Left ventricle myocardium inferior (tissue), 1 donor: ENCODE measurements around the gene FABP1. TPM values are rescaled to one million over a fixed set of nuclear protein-coding genes. Genes with fewer than 3 reads are reported as not detected.

Source experiments
- DNase-seq: peaks from one replicate; pipeline ENCODE4 v3.0.0-alpha.2; 2020
- H3K27ac ChIP-seq: fragments of 200-600 bp; replicated peaks from 2 replicates; pipeline ENCODE4 v1.8.0; 2021
- H3K27me3 ChIP-seq: fragments of 200-600 bp; 2 replicates; pipeline ENCODE4 v1.8.0; 2021; ENCODE audit warnings: low read depth
- H3K36me3 ChIP-seq: fragments of 200-600 bp; 2 replicates; pipeline ENCODE4 v1.8.0; 2021
- H3K4me1 ChIP-seq: fragments of 200-600 bp; 2 replicates; pipeline ENCODE4 v1.8.0; 2021
- H3K4me3 ChIP-seq: fragments of 200-600 bp; 2 replicates; pipeline ENCODE4 v1.8.0; 2021; ENCODE audit warnings: mild to moderate bottlenecking, moderate library complexity
- H3K9me3 ChIP-seq: fragments of 200-600 bp; replicated peaks from 2 replicates; pipeline ENCODE4 v1.8.0; 2021
- intact Hi-C: fragments of 100-400 bp; cut with micrococcal nuclease; formaldehyde crosslinking; loops from one replicate; pipeline ENCODE4 v1.11.0; 2022
- long read RNA-seq: library from polyadenylated mRNA; unstranded; transcript quantifications from one replicate; pipeline ENCODE4 v2.0.0, GENCODE V29; 2021
- total RNA-seq: library from RNA; stranded (reverse); fragmentation: NEBNext Ultra II Directional; extraction: Animal tissue kit (Norgen Biotek cat#: 25700); gene quantifications from one replicate; pipeline ENCODE4 v1.2.1, GENCODE V29; 2021
- TF ChIP-seq, protein P1 (sequence below): fragments of 200-600 bp; IDR thresholded peaks from 2 replicates; pipeline ENCODE4 v1.8.0; 2021; ENCODE audit warnings: antibody characterized with exemption, mild to moderate bottlenecking, borderline replicate concordance
- donor health status: DM: no; HTN: yes; CAD: no; lungs with severe emphysema.

Gene FABP1
- total RNA-seq, result not detected
- long read RNA-seq, result 0 reads

GRCh38 chr2:88127888-88128653, at the start of gene FABP1:
TSS of gene FABP1 (minus strand) at chr2:88128062. CDS start at chr2:88128017, 45 bp downstream.
- no peak within 1 kb of the TSS for H3K27ac ChIP-seq
- intact Hi-C loops, result no loop called here
- no peaks in the 10 kb centered on the region for H3K36me3 ChIP-seq
- TF ChIP-seq, protein P1, sequence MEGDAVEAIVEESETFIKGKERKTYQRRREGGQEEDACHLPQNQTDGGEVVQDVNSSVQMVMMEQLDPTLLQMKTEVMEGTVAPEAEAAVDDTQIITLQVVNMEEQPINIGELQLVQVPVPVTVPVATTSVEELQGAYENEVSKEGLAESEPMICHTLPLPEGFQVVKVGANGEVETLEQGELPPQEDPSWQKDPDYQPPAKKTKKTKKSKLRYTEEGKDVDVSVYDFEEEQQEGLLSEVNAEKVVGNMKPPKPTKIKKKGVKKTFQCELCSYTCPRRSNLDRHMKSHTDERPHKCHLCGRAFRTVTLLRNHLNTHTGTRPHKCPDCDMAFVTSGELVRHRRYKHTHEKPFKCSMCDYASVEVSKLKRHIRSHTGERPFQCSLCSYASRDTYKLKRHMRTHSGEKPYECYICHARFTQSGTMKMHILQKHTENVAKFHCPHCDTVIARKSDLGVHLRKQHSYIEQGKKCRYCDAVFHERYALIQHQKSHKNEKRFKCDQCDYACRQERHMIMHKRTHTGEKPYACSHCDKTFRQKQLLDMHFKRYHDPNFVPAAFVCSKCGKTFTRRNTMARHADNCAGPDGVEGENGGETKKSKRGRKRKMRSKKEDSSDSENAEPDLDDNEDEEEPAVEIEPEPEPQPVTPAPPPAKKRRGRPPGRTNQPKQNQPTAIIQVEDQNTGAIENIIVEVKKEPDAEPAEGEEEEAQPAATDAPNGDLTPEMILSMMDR, result no peak
- H3K27me3 ChIP-seq, result peaks cover 38% of the 10 kb centered on the region
- no peaks in the 10 kb centered on the region for H3K4me1 ChIP-seq
- H3K9me3 ChIP-seq, result no peaks in the 10 kb centered on the region
- DNase-seq, result no peak
- H3K4me3 ChIP-seq, result no peak within 1 kb of the TSS

- no peaks in the 10 kb centered on the region for H3K27me3 ChIP-seq
- H3K27ac ChIP-seq, result peak overlapping the region; percentile 84
- peaks cover 35% of the 10 kb centered on the region for H3K4me1 ChIP-seq
- H3K36me3 ChIP-seq, result peaks cover 14% of the 10 kb centered on the region
- intact Hi-C loops, result no loop called here
- TF ChIP-seq, protein P1, result no peak
- no peak for DNase-seq
- H3K4me3 ChIP-seq, result no peak overlapping the region
- H3K9me3 ChIP-seq, result no peaks in the 10 kb centered on the region
Observed at GRCh38 chr2:88177556-88177955, 49.7 kb upstream of the FABP1 start.

DNA sequence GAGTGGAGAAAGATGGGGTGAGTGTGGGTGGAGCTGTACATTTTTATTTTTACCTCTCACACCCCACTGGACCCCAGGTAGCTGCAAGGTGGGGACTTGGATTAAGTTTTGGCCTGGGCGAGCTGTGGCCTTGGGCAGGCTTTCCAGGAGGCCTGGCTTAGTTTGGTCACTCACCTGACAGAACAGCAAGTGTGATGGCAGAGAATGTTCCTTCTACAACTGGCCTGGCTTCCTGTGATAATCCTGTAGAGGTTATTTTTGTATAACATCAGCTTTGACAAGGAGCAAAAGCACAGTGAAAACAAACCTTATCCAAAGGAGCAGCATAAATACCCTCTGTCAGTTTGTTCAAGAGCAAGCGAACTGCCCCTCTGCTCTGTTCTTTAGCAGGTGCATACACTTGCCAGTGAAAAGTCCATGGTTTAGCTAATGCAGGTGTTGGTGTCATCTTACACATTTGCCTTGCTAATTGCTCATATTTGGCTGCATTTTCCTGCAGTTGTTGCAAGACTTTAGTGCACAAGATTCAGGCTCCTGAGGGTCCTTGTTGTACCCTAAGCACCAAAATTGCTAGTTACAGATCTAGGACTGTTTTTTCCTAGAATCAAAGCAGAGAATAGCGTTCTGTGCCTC, 48.6 kb upstream of the FABP1 start:
- peak overlapping the region; percentile 84 for H3K27ac ChIP-seq
- no peaks in the 10 kb centered on the region for H3K27me3 ChIP-seq
- H3K9me3 ChIP-seq, result no peaks in the 10 kb centered on the region
- TF ChIP-seq, protein P1, result no peak
- DNase-seq, result no peak
- peaks cover 36% of the 10 kb centered on the region for H3K4me1 ChIP-seq
- intact Hi-C loops, result no loop called here
- H3K36me3 ChIP-seq, result peaks cover 10% of the 10 kb centered on the region
- no peak overlapping the region for H3K4me3 ChIP-seq

GRCh38 chr2:88172882-88173281, 45.0 kb upstream of the FABP1 start:
- TF ChIP-seq, protein P1, result no peak
- no peak overlapping the region for H3K4me3 ChIP-seq
- H3K27me3 ChIP-seq, result no peaks in the 10 kb centered on the region
- intact Hi-C loops, result no loop called here
- H3K9me3 ChIP-seq, result peaks cover under 1% of the 10 kb centered on the region
- no peak overlapping the region for H3K27ac ChIP-seq
- DNase-seq, result no peak
- peaks cover 44% of the 10 kb centered on the region for H3K4me1 ChIP-seq
- peaks cover 6% of the 10 kb centered on the region for H3K36me3 ChIP-seq

DNA sequence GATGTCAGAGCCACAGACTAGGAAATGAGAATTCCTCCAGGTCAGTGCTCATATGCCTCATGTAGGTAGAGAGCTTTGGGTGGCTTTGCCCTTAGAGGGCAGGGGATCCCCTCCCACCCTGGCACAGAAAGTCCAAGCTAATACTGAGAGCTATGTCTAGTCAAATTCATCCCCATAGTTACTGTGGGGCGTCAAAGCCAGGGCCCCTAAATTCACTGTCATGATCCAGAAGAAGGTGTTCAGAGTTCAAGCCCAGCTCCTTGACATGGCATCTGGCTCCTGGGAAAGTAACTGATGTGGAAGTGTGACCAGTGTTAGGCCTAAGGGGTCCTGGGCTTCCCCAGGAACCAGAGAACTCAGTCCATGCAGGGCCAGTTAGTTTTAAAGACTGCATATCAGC, 44.1 kb upstream of the FABP1 start:
- no peak overlapping the region for H3K27ac ChIP-seq
- intact Hi-C loops, result no loop called here

More for the DNA sequence above, 44.1 kb upstream of the FABP1 start:
- Histone ChIP-seq H3K4me1 (peaks cover 34% of the 10 kb centered on the region), H3K27me3 (no peaks in the 10 kb centered on the region), H3K9me3 (peaks cover 9% of the 10 kb centered on the region), H3K36me3 (peaks cover 6% of the 10 kb centered on the region), H3K4me3 (no peak overlapping the region)
- TF ChIP-seq, protein P1, result no peak
- no peak for DNase-seq
